GM23338 (cell line): ENCODE data around the gene VPS39. TPM values are rescaled to one million over a fixed set of nuclear protein-coding genes. Genes with fewer than 3 reads are reported as not detected.

Experiments
- ATAC-seq: fragments of 200-7000 bp; cut with Tn5 transposase; 3 replicates; pipeline ENCODE4 v1.9.1; 2020
- DNase-seq: peaks from one replicate; pipeline ENCODE4 v3.0.0-alpha.2; 2015; ENCODE audit warnings: low spot score
- H2AFZ ChIP-seq: fragments of 200-600 bp; sonication (generic); 2 replicates; pipeline ENCODE4 v1.8.0; 2016; ENCODE audit warnings: antibody characterized with exemption, mild to moderate bottlenecking, moderate library complexity
- H3F3A ChIP-seq: fragments of 200-600 bp; sonication (generic); replicated peaks from 2 replicates; pipeline ENCODE4 v1.8.0; 2017; ENCODE audit warnings: antibody characterized with exemption, mixed run types, low read depth
- H3K27ac ChIP-seq: fragments of 200-600 bp; sonication (generic); 2 replicates; pipeline ENCODE4 v1.6.1; 2016; ENCODE audit warnings: low read depth
- H3K27me3 ChIP-seq: fragments of 200-600 bp; sonication (generic); 2 replicates; pipeline ENCODE4 v1.8.0; 2016; ENCODE audit warnings: mild to moderate bottlenecking, mixed run types, moderate library complexity; ENCODE audit not compliant: insufficient read depth
- H3K36me3 ChIP-seq: fragments of 200-600 bp; sonication (generic); 2 replicates; pipeline ENCODE4 v1.8.0; 2016; ENCODE audit warnings: mild to moderate bottlenecking; ENCODE audit not compliant: insufficient read depth
- H3K4me1 ChIP-seq: fragments of 200-600 bp; sonication (generic); 2 replicates; pipeline ENCODE4 v1.8.0; 2016; ENCODE audit warnings: mild to moderate bottlenecking, moderate library complexity; ENCODE audit not compliant: insufficient read depth
- H3K4me2 ChIP-seq: fragments of 200-600 bp; sonication (generic); 2 replicates; pipeline ENCODE4 v1.7.1; 2017; ENCODE audit warnings: mixed run types
- H3K4me3 ChIP-seq: fragments of 200-600 bp; sonication (generic); 2 replicates; pipeline ENCODE4 v1.6.1; 2016; ENCODE audit warnings: mixed run types
- H3K79me2 ChIP-seq: fragments of 200-600 bp; sonication (generic); replicated peaks from 2 replicates; pipeline ENCODE4 v1.8.0; 2017; ENCODE audit warnings: mild to moderate bottlenecking; ENCODE audit not compliant: insufficient read depth
- H3K9me2 ChIP-seq: fragments of 200-600 bp; sonication (generic); 2 replicates; pipeline ENCODE4 v1.8.0; 2017; ENCODE audit not compliant: insufficient read depth
- H4K20me1 ChIP-seq: fragments of 200-600 bp; sonication (generic); replicated peaks from 2 replicates; pipeline ENCODE4 v1.8.0; 2017; ENCODE audit warnings: mild to moderate bottlenecking; ENCODE audit not compliant: insufficient read depth
- H3K27ac Mint-ChIP-seq: 2 replicates; pipeline ENCODE4 v1.8.0; 2020; ENCODE audit warnings: inconsistent platforms, mild to moderate bottlenecking, moderate library complexity, mixed read lengths
- H3K27me3 Mint-ChIP-seq: 3 replicates; pipeline ENCODE4 v1.8.0; 2022; ENCODE audit warnings: low read depth, mild to moderate bottlenecking, moderate library complexity, mixed read lengths, inconsistent platforms; ENCODE audit not compliant: insufficient read depth, poor library complexity
- H3K36me3 Mint-ChIP-seq: 3 replicates; pipeline ENCODE4 v1.8.0; 2021; ENCODE audit warnings: low read depth, mild to moderate bottlenecking, inconsistent platforms, moderate library complexity, mixed read lengths
- H3K4me1 Mint-ChIP-seq: 3 replicates; pipeline ENCODE4 v1.8.0; 2020; ENCODE audit warnings: mild to moderate bottlenecking, inconsistent platforms, mixed read lengths
- H3K4me3 Mint-ChIP-seq: 3 replicates; pipeline ENCODE4 v1.8.0; 2021; ENCODE audit warnings: moderate library complexity, mild to moderate bottlenecking, inconsistent platforms, mixed read lengths
- H3K9me3 Mint-ChIP-seq: 3 replicates; pipeline ENCODE4 v1.8.0; 2020; ENCODE audit warnings: moderate library complexity, mild to moderate bottlenecking, inconsistent platforms, mixed read lengths
- ETS1 ChIP-seq: IDR thresholded peaks from 2 replicates; pipeline ENCODE4 v1.6.1; 2016; ENCODE audit warnings: antibody characterized with exemption
- EZH2phosphoT487 ChIP-seq: fragments of 200-600 bp; sonication (generic); IDR thresholded peaks from one replicate; pipeline ENCODE4 v1.8.1; 2018; ENCODE audit warnings: antibody characterized with exemption; ENCODE audit not compliant: unreplicated experiment
- JUNB ChIP-seq: IDR thresholded peaks from one replicate; pipeline ENCODE4 v1.6.1; 2016; ENCODE audit warnings: antibody characterized with exemption; ENCODE audit not compliant: unreplicated experiment
- NANOG ChIP-seq: IDR thresholded peaks from 2 replicates; pipeline ENCODE4 v1.6.1; 2016; ENCODE audit warnings: antibody characterized with exemption, borderline replicate concordance
- POLR2AphosphoS5 ChIP-seq: IDR thresholded peaks from 2 replicates; pipeline ENCODE4 v1.6.1; 2016; ENCODE audit warnings: antibody characterized with exemption, low read depth
- STAT1 ChIP-seq: IDR thresholded peaks from one replicate; pipeline ENCODE4 v1.6.1; 2016; ENCODE audit warnings: antibody characterized with exemption; ENCODE audit not compliant: unreplicated experiment
- ZNF114 ChIP-seq: fragments of 250-450 bp; sonication (Bioruptor Pico); IDR thresholded peaks from 2 replicates; pipeline ENCODE4 v1.5.0; 2020; ENCODE audit warnings: mild to moderate bottlenecking, moderate library complexity
- polyA plus RNA-seq: library from polyadenylated mRNA; unstranded; fragments of >200 nt; fragmentation: Nextera tagmentation; extraction: Ambion mirVana; gene quantifications from 2 replicates; pipeline ENCODE4 v1.2.1, GENCODE V29; 2016
- total RNA-seq: library from RNA; depleted of rRNA; stranded (reverse); fragments of >200 nt; shearing (Covaris generic); gene quantifications from 2 replicates; pipeline ENCODE4 v1.2.3, GENCODE V29; 2014
- TF ChIP-seq, protein P1 (sequence below): IDR thresholded peaks from one replicate; pipeline ENCODE4 v1.6.1; 2018; ENCODE audit warnings: antibody characterized with exemption; ENCODE audit not compliant: unreplicated experiment

Gene VPS39
- total and polyA plus RNA-seq, 2 experiments from 2014 or later: 14.9 to 45.1 TPM

DNA sequence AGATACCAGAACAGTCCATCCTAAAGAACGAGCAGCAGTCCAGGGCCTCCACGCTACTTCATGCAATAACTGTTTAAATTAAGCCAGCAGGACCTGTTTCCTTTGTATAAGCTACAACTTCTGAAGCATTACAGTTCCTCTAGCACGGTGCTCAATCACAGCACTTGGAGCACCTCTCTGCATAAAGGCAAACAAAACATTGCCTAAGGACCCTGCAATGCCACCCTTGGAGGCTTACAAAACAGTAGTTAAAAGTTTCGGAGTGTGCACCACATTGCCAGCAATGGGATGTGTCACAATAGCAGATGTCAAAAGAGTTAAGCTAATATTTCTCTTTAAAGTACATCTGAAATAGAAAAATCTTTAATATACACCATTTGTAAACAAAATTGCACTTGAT is 2.6 kb upstream of the VPS39 start:
- Histone ChIP-seq H3K4me2 (no peak overlapping the region), H2AFZ (no peak overlapping the region), H3K9me2 (no peaks in the 10 kb centered on the region; the same call in 1 of the 2 replicates), H3K4me3 (no peak overlapping the region), H3K36me3 (peaks cover 16% of the 10 kb centered on the region; the same call in 1 of the 2 replicates), H3K79me2 (peaks cover 19% of the 10 kb centered on the region), H3F3A (peaks cover 8% of the 10 kb centered on the region; the same call in 1 of the 2 replicates), H3K4me1 (peaks cover 5% of the 10 kb centered on the region; the same call in 1 of the 2 replicates), H4K20me1 (no peaks in the 10 kb centered on the region), H3K27ac (no peak overlapping the region), H3K27me3 (no peaks in the 10 kb centered on the region)
- peaks cover 25% of the 10 kb centered on the region; the same call in 2 of the 3 replicates for H3K36me3 Mint-ChIP-seq
- no peaks in the 10 kb centered on the region for H3K9me3 Mint-ChIP-seq
- ATAC-seq (no peak), DNase-seq (no peak)
- H3K4me3 Mint-ChIP-seq: no peak overlapping the region
- H3K27me3 Mint-ChIP-seq: peaks cover 7% of the 10 kb centered on the region
- peaks cover 7% of the 10 kb centered on the region for H3K4me1 Mint-ChIP-seq
- H3K27ac Mint-ChIP-seq: no peak overlapping the region
- TF ChIP-seq JUNB: no peak
- no peak for TF ChIP-seq ZNF114 (CRISPR knock-in tag)
- no peak for TF ChIP-seq ETS1
- TF ChIP-seq POLR2AphosphoS5: no peak
- no peak for TF ChIP-seq STAT1
- TF ChIP-seq NANOG: no peak

DNA sequence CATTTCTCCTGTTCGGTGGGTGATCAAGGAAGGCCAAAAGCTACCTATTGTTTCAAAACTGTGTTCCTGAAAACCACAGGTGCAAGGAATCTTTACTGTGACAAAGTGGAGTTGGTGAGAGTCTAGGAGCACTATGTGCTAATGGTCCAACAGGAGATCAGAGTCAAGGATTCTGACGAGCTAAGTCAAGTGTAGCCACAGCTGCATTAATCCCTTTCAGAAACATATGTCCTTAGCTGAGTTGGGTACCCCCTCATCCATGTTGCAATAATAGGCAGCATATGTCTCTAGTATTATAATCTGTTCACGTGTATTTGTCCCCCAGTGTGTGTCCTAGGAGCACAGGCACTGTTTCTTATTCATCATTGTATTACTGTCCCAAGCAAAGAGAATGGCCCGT is 1.7 kb downstream of the VPS39 start:
- Mint-ChIP-seq H3K9me3 (no peaks in the 10 kb centered on the region), H3K4me1 (peaks cover 7% of the 10 kb centered on the region), H3K36me3 (peaks cover 12% of the 10 kb centered on the region; the same call in 2 of the 3 replicates), H3K27me3 (peaks cover 5% of the 10 kb centered on the region), H3K27ac (no peak overlapping the region), H3K4me3 (peak overlapping the region; percentile 98)
- TF ChIP-seq, protein P1, sequence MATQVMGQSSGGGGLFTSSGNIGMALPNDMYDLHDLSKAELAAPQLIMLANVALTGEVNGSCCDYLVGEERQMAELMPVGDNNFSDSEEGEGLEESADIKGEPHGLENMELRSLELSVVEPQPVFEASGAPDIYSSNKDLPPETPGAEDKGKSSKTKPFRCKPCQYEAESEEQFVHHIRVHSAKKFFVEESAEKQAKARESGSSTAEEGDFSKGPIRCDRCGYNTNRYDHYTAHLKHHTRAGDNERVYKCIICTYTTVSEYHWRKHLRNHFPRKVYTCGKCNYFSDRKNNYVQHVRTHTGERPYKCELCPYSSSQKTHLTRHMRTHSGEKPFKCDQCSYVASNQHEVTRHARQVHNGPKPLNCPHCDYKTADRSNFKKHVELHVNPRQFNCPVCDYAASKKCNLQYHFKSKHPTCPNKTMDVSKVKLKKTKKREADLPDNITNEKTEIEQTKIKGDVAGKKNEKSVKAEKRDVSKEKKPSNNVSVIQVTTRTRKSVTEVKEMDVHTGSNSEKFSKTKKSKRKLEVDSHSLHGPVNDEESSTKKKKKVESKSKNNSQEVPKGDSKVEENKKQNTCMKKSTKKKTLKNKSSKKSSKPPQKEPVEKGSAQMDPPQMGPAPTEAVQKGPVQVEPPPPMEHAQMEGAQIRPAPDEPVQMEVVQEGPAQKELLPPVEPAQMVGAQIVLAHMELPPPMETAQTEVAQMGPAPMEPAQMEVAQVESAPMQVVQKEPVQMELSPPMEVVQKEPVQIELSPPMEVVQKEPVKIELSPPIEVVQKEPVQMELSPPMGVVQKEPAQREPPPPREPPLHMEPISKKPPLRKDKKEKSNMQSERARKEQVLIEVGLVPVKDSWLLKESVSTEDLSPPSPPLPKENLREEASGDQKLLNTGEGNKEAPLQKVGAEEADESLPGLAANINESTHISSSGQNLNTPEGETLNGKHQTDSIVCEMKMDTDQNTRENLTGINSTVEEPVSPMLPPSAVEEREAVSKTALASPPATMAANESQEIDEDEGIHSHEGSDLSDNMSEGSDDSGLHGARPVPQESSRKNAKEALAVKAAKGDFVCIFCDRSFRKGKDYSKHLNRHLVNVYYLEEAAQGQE: no peak
- TF ChIP-seq JUNB: no peak
- TF ChIP-seq EZH2phosphoT487: no peak
- H3K4me1 ChIP-seq: peaks cover 5% of the 10 kb centered on the region; the same call in 1 of the 2 replicates
- H3K27me3 ChIP-seq: no peaks in the 10 kb centered on the region
- ATAC-seq: no peak
- H3K27ac ChIP-seq: no peak overlapping the region
- H3K79me2 ChIP-seq: peaks cover 29% of the 10 kb centered on the region
- DNase-seq: no peak
- peaks cover 8% of the 10 kb centered on the region; the same call in 1 of the 2 replicates for H3F3A ChIP-seq
- H3K4me3 ChIP-seq: 0 out of 2 replicates have a peak overlapping the region, but pooled peaks have one; percentile 83
- H3K36me3 ChIP-seq: peaks cover 13% of the 10 kb centered on the region; the same call in 1 of the 2 replicates
- 0 out of 2 replicates have a peak, but pooled peaks cover 3% of the 10 kb centered on the region for H4K20me1 ChIP-seq
- H2AFZ ChIP-seq: no peak overlapping the region
- H3K4me2 ChIP-seq: 0 out of 2 replicates have a peak overlapping the region, but pooled peaks have one; percentile 90
- no peaks in the 10 kb centered on the region; the same call in 1 of the 2 replicates for H3K9me2 ChIP-seq
